SHP77 (cell line): ENCODE results near the gene ALG12.
"Not testable (repeated sequence)": the region's sequence is repeated elsewhere in the genome, so short reads cannot be mapped to it uniquely, and the experiment has no call there.

Experiments
- DNase-seq, 2 experiments: peaks; one replicate each; lab custom pipeline; 2025; lab: John Stamatoyannopoulos, UW

ALG12 gene

GRCh38 chr22:49866646-49867045, 51.6 kb downstream of the ALG12 start:
- DNase-seq, result no peak

- DNase-seq, result no peak
Measured at GRCh38 chr22:49866134-49866533, 52.1 kb downstream of the ALG12 start.

GRCh38 chr22:49865156-49865555, 53.1 kb downstream of the ALG12 start:
- no peak for DNase-seq

GRCh38 chr22:49863931-49864330, 54.3 kb downstream of the ALG12 start:
- DNase-seq, result no peak

GRCh38 chr22:49862496-49862776, 55.8 kb downstream of the ALG12 start:
- no peak for DNase-seq

GRCh38 chr22:49861642-49862495, 56.4 kb downstream of the ALG12 start:
- no peak for DNase-seq

GRCh38 chr22:49858827-49859226, 59.4 kb downstream of the ALG12 start:
- no peak for DNase-seq

- no peak for DNase-seq
Measured at GRCh38 chr22:49856766-49857618, 61.2 kb downstream of the ALG12 start.

- DNase-seq, result no peak
Measured at GRCh38 chr22:49856343-49856742, 61.9 kb downstream of the ALG12 start.

GRCh38 chr22:49855251-49855911, 62.9 kb downstream of the ALG12 start:
- no peak for DNase-seq

- DNase-seq, result peak in 1 of 2 experiments; percentile 47
Measured at GRCh38 chr22:49853981-49854831, 64.0 kb downstream of the ALG12 start.

GRCh38 chr22:49852898-49853894, 65.0 kb downstream of the ALG12 start, which contains the start of gene ZBED4:
TSS of gene ZBED4 (plus strand) at chr22:49853844. CDS start at chr22:49883663, 29,819 bp downstream.
- peak; percentile 96 to 98 for DNase-seq

- DNase-seq, result not testable (repeated sequence)
Measured at GRCh38 chr22:49852568-49852897, 65.7 kb downstream of the ALG12 start.

GRCh38 chr22:49850959-49851802, 67.1 kb downstream of the ALG12 start:
- no peak for DNase-seq
